IMR-90 (cell line): Measurements from ENCODE around the gene SEC23IP. TPM values are rescaled to one million over a fixed set of nuclear protein-coding genes. Genes with fewer than 3 reads are reported as not detected.

Experiments
- ATAC-seq: fragments of 200-7000 bp; cut with Tn5 transposase; 2 replicates; pipeline ENCODE4 v1.9.1; 2020; ENCODE audit warnings: low read depth, mild to moderate bottlenecking, moderate library complexity
- Bru-seq: library from RNA; stranded (reverse); fragments of 400-500 nt; gene quantifications from one replicate; lab custom pipeline; 2021; lab: Mats Ljungman, UMichigan
- BruChase-seq, 2 experiments: library from RNA; stranded (reverse); fragments of 400-500 nt; gene quantifications; one replicate each; lab custom pipeline; 2021; lab: Mats Ljungman, UMichigan
- BruUV-seq: library from RNA; stranded (reverse); fragments of 400-500 nt; replicated peaks from 2 replicates; lab custom pipeline; 2021; lab: Mats Ljungman, UMichigan
- CTCF ChIA-PET: fragments of 300-600 bp; formaldehyde crosslinking; extraction: SDS; loops from one replicate; lab custom pipeline; 2021; ENCODE audit warnings: antibody characterized with exemption; lab: Yijun Ruan, JAX
- POLR2A ChIA-PET: fragments of 300-600 bp; sonication (Branson Sonifier 250); formaldehyde crosslinking; loops from one replicate; lab custom pipeline; 2022; ENCODE audit warnings: antibody characterized with exemption; ENCODE audit not compliant: unreplicated experiment; lab: Charles Lee
- DNase-seq: peaks from one replicate; pipeline ENCODE4 v3.0.0; 2013
- H2AFZ ChIP-seq: replicated peaks from 2 replicates; pipeline ENCODE3; 2013; ENCODE audit warnings: low read length, mild to moderate bottlenecking; ENCODE audit not compliant: poor library complexity
- H2AK5ac ChIP-seq: 2 replicates; pipeline ENCODE4 v1.6.1; 2013; ENCODE audit warnings: low read depth, low read length, inconsistent platforms
- H2AK9ac ChIP-seq: replicated peaks from 2 replicates; pipeline ENCODE3; 2013; ENCODE audit warnings: mild to moderate bottlenecking, low read depth, low read length, moderate library complexity; ENCODE audit not compliant: poor library complexity
- H2BK120ac ChIP-seq: 2 replicates; pipeline ENCODE4 v1.6.1; 2013; ENCODE audit warnings: low read depth, low read length, inconsistent platforms
- H2BK15ac ChIP-seq: 3 replicates; pipeline ENCODE4 v1.6.1; 2013; ENCODE audit warnings: low read depth, low read length, inconsistent platforms
- H2BK20ac ChIP-seq: 2 replicates; pipeline ENCODE4 v1.6.1; 2013; ENCODE audit warnings: low read depth, mild to moderate bottlenecking, inconsistent platforms, low read length, moderate library complexity
- H2BK5ac ChIP-seq: 2 replicates; pipeline ENCODE4 v1.6.1; 2013; ENCODE audit warnings: mild to moderate bottlenecking, low read depth, low read length, inconsistent platforms; ENCODE audit not compliant: poor library complexity, severe bottlenecking
- H3K14ac ChIP-seq: replicated peaks from 2 replicates; pipeline ENCODE4 v1.6.1; 2013; ENCODE audit warnings: low read depth, low read length, inconsistent platforms
- H3K18ac ChIP-seq: 2 replicates; pipeline ENCODE4 v1.6.1; 2013; ENCODE audit warnings: low read depth, low read length, control low read depth
- H3K23ac ChIP-seq: 2 replicates; pipeline ENCODE4 v1.6.1; 2013; ENCODE audit warnings: low read depth, low read length, inconsistent platforms
- H3K27ac ChIP-seq: 2 replicates; pipeline ENCODE4 v1.5.1; 2013; ENCODE audit warnings: mild to moderate bottlenecking, control low read depth, low read length; ENCODE audit not compliant: insufficient read depth
- H3K27me3 ChIP-seq: 2 replicates; pipeline ENCODE4 v1.6.1; 2013; ENCODE audit warnings: low read length; ENCODE audit not compliant: control insufficient read depth, insufficient read depth
- H3K36me3 ChIP-seq: 2 replicates; pipeline ENCODE4 v1.6.1; 2013; ENCODE audit warnings: low read length, mixed read lengths; ENCODE audit not compliant: control insufficient read depth, insufficient read depth
- H3K4ac ChIP-seq: 2 replicates; pipeline ENCODE4 v1.6.1; 2013; ENCODE audit warnings: low read depth, low read length, inconsistent platforms
- H3K4me1 ChIP-seq: 2 replicates; pipeline ENCODE4 v1.6.1; 2013; ENCODE audit warnings: low read length, mixed read lengths; ENCODE audit not compliant: control insufficient read depth, insufficient read depth
- H3K4me2 ChIP-seq: 2 replicates; pipeline ENCODE4 v1.6.1; 2013; ENCODE audit warnings: low read depth, mild to moderate bottlenecking, control low read depth, low read length, moderate library complexity
- H3K4me3 ChIP-seq: 2 replicates; pipeline ENCODE4 v1.5.1; 2013; ENCODE audit warnings: low read depth, mild to moderate bottlenecking, control low read depth, low read length, moderate library complexity; ENCODE audit not compliant: insufficient read depth
- H3K56ac ChIP-seq: 2 replicates; pipeline ENCODE4 v1.6.1; 2013; ENCODE audit warnings: low read length, inconsistent platforms; ENCODE audit not compliant: insufficient read depth; ENCODE audit errors: extremely low read depth
- H3K79me1 ChIP-seq, 2 experiments: 2 replicates each; pipeline ENCODE4 v1.6.1; 2013; ENCODE audit warnings: low read length in 2 of 2, inconsistent platforms in 1 of 2, low read depth in 1 of 2
- H3K9ac ChIP-seq: 2 replicates; pipeline ENCODE4 v1.6.1; 2013; ENCODE audit warnings: low read depth, low read length, control low read depth
- H3K9me1 ChIP-seq: 2 replicates; pipeline ENCODE4 v1.6.1; 2013; ENCODE audit warnings: low read length, inconsistent platforms; ENCODE audit not compliant: insufficient read depth
- H3K9me3 ChIP-seq: 2 replicates; pipeline ENCODE4 v1.6.1; 2013; ENCODE audit warnings: low read length; ENCODE audit not compliant: control insufficient read depth, insufficient read depth
- H4K20me1 ChIP-seq: 2 replicates; pipeline ENCODE4 v1.6.1; 2013; ENCODE audit warnings: low read length, inconsistent platforms; ENCODE audit not compliant: insufficient read depth
- H4K5ac ChIP-seq: 2 replicates; pipeline ENCODE4 v1.6.1; 2013; ENCODE audit warnings: mild to moderate bottlenecking, low read depth, low read length, control low read depth
- H4K8ac ChIP-seq, 2 experiments: 2 replicates each; pipeline ENCODE4 v1.6.1; 2013; ENCODE audit warnings: low read depth in 2 of 2, low read length in 2 of 2, control low read depth in 1 of 2, inconsistent platforms in 1 of 2
- H4K91ac ChIP-seq: 2 replicates; pipeline ENCODE4 v1.6.1; 2013; ENCODE audit warnings: low read depth, low read length, inconsistent platforms; ENCODE audit not compliant: insufficient read depth
- CEBPB ChIP-seq: IDR thresholded peaks from 2 replicates; pipeline ENCODE4 v1.6.1; 2012; ENCODE audit warnings: low read depth, low read length, improper control_type of control experiment
- FOS ChIP-seq: fragments of 150-350 bp; IDR thresholded peaks from 2 replicates; pipeline ENCODE4 v1.6.1; 2016; ENCODE audit warnings: low read depth, low read length
- MAFK ChIP-seq: IDR thresholded peaks from 2 replicates; pipeline ENCODE4 v1.6.1; 2012; ENCODE audit warnings: low read depth, low read length, improper control_type of control experiment
- MAZ ChIP-seq: IDR thresholded peaks from 2 replicates; pipeline ENCODE4 v1.6.1; 2012; ENCODE audit warnings: low read depth, mild to moderate bottlenecking, low read length, improper control_type of control experiment, moderate library complexity, borderline replicate concordance
- NFE2L2 ChIP-seq: fragments of 150-350 bp; IDR thresholded peaks from 2 replicates; pipeline ENCODE4 v1.6.1; 2016; ENCODE audit warnings: low read depth, mild to moderate bottlenecking, low read length
- POLR2A ChIP-seq: IDR thresholded peaks from 2 replicates; pipeline ENCODE4 v1.6.1; 2012; ENCODE audit warnings: mild to moderate bottlenecking, low read depth, low read length
- RAD21 ChIP-seq: IDR thresholded peaks from 2 replicates; pipeline ENCODE4 v1.6.1; 2012; ENCODE audit warnings: low read length, improper control_type of control experiment
- RCOR1 ChIP-seq: IDR thresholded peaks from 2 replicates; pipeline ENCODE4 v1.6.1; 2012; ENCODE audit warnings: mild to moderate bottlenecking, low read length, improper control_type of control experiment; ENCODE audit not compliant: insufficient replicate concordance
- WGBS, 2 experiments: methylation state at CpG; one replicate each; pipeline versions ENCODE4 v1.1.5 to v1.1.7; 2013; ENCODE audit warnings: missing lambda C conversion rate in 2 of 2; ENCODE audit not compliant: insufficient read length in 1 of 2; ENCODE audit errors: extremely low coverage in 2 of 2; 5-methylcytosine and 5-hydroxymethylcytosine counted together
- dilution Hi-C: fragments of 300-500 bp; cut with HindIII; formaldehyde crosslinking; loops from one replicate; pipeline ENCODE4 v1.14.3; 2018; ENCODE audit warnings: low sequenced_read_pairs; ENCODE audit not compliant: unreplicated experiment
- in situ Hi-C: fragments of 300-500 bp; cut with MboI; formaldehyde crosslinking; loops from 3 replicates; pipeline ENCODE4 v1.14.3; 2019; ENCODE audit warnings: low sequenced_read_pairs, inconsistent platforms, mixed read lengths
- intact Hi-C: fragments of 100-400 bp; cut with micrococcal nuclease; formaldehyde crosslinking; loops from 2 replicates; pipeline ENCODE4 v1.10.0; 2022
- long read RNA-seq: library from polyadenylated mRNA; unstranded; transcript quantifications from one replicate; pipeline ENCODE4 v2.0.0, GENCODE V29; 2021; ENCODE audit not compliant: unreplicated experiment
- polyA plus RNA-seq, 3 experiments: library from polyadenylated mRNA; depleted of rRNA; stranded (reverse); fragments of >200 nt; gene quantifications; 2 replicates each; pipeline ENCODE4 v1.2.3, GENCODE V29; 2012; ENCODE audit warnings: low replicate concordance in 1 of 3
- total RNA-seq: library from RNA; depleted of rRNA; stranded (reverse); fragments of >200 nt; gene quantifications from 2 replicates; pipeline ENCODE4 v1.2.3, GENCODE V29; 2012; rRNA removed
- TF ChIP-seq, protein P1 (sequence below): fragments of 150-350 bp; IDR thresholded peaks from 2 replicates; pipeline ENCODE4 v1.6.1; 2017; ENCODE audit warnings: mild to moderate bottlenecking, antibody characterized with exemption, low read length, low read depth
- TF ChIP-seq, protein P2 (sequence below): conservative IDR thresholded peaks from 2 replicates; pipeline ENCODE4 v1.5.1; 2012; ENCODE audit warnings: mild to moderate bottlenecking, low read depth, low read length, improper control_type of control experiment
- TF ChIP-seq, protein P3 (sequence below): fragments of 150-350 bp; IDR thresholded peaks from 2 replicates; pipeline ENCODE4 v1.6.1; 2016; ENCODE audit warnings: low read depth, mild to moderate bottlenecking, low read length, moderate library complexity, borderline replicate concordance

The SEC23IP gene
- total RNA-seq (33.6 and 39.8 TPM in 2 replicates), polyA plus RNA-seq (2012; rRNA removed) (30.5 and 37.4 TPM in 2 replicates), Bru-seq, nascent RNA (percentile 88 among the genes with signal in this experiment), BruChase-seq, experiment 1, labeled RNA remaining after a 6-hour chase (percentile 89 among the genes with signal in this experiment), BruChase-seq, experiment 2, labeled RNA remaining after a 2-hour chase (percentile 88 among the genes with signal in this experiment)
- polyA plus RNA-seq (2012; cell fraction: cytosol; rRNA removed): 7.8 and 12.8 TPM in 2 replicates
- 14.2 and 47.4 TPM in 2 replicates for polyA plus RNA-seq (2012; cell fraction: nucleus; rRNA removed; ENCODE audit: low replicate concordance)
- long read RNA-seq, full-length matches to known transcripts: 39 of 104 reads
- long read RNA-seq, partial matches to known transcripts: 36 of 104 reads
- long read RNA-seq, other reads (novel, unspliced or antisense): 29 of 104 reads

DNA sequence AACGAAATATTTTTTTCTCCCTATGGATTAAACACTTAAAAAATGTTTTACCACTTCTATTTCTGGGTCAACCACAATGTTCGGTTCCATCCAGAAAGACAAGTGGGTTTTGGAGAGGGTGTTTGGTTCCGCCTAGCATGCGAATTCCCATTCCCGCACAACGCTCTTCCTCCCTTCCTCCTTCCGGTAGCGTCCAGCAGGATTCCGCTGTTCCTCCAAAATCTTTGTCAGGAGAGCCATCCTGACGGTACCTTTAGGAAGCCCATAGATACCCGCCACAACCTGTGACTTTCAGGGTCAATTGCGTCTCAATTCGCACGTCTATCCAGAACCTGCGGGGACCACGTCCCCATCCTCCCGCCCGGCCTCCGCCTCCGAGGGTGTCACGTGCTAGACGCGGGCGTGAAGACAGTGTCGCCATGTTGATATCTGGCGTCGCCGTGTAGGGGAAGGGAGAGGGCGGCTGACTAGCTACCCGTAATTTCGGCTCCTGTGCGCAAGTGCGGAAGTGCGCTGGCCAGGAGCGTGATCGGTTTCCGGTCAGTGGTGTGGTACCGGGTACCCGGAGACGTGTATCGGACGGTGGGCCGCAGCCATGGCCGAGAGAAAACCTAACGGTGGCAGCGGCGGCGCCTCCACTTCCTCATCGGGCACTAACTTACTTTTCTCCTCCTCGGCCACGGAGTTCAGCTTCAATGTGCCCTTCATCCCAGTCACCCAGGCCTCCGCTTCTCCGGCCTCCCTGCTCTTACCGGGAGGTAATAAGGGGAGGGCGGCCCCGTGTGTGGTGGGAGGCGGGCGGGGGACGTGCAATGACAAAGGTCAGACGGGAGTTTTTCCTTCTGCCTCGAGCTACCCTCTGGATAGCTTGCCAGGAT, at the start of gene SEC23IP:
Gene SEC23IP, plus strand, starts transcription at position 543 of the 878 bp plus-strand sequence. Its CDS starts 53 bp downstream, at position 596.
- intact Hi-C loops: loop anchor here (1.0 kb wide), 1 partner anchor 19 kb away; no protein-coding TSS in a partner anchor
- Histone ChIP-seq H3K9me1 (peaks cover 18% of the 10 kb centered on the region), H3K4me1 (peaks cover 10% of the 10 kb centered on the region), H3K4ac (peak within 1 kb of the TSS; percentile 95), H3K79me1 (peaks cover 3 to 49% of the 10 kb centered on the region in 2 experiments; a peak in 2 of 4 replicates), H2BK120ac (peak within 1 kb of the TSS; percentile 93), H3K36me3 (peaks cover 2% of the 10 kb centered on the region; the same call in 1 of the 2 replicates), H2AK9ac (peak within 1 kb of the TSS; percentile 95), H2BK5ac (peak within 1 kb of the TSS; percentile 93), H3K9me3 (no peaks in the 10 kb centered on the region; the same call in 1 of the 2 replicates), H4K20me1 (peaks cover 37% of the 10 kb centered on the region), H3K9ac (peak within 1 kb of the TSS; percentile 90), H3K23ac (peak within 1 kb of the TSS; percentile 91), H2AFZ (peak within 1 kb of the TSS; percentile 97), H3K4me3 (peak within 1 kb of the TSS; percentile 87), H3K4me2 (peak within 1 kb of the TSS; percentile 95), H3K56ac (peak within 1 kb of the TSS; percentile 97), H3K27ac (peak within 1 kb of the TSS; percentile 93), H2BK15ac (peak within 1 kb of the TSS; percentile 38; the same call in 1 of the 3 replicates), H3K18ac (peak within 1 kb of the TSS; percentile 96), H4K5ac (peak within 1 kb of the TSS; percentile 98), H2AK5ac (peak within 1 kb of the TSS; percentile 80), H4K8ac (peak within 1 kb of the TSS; percentile 64 to 99), H2BK20ac (peak within 1 kb of the TSS; percentile 62), H3K27me3 (no peaks in the 10 kb centered on the region), H3K14ac (peak within 1 kb of the TSS; percentile 98), H4K91ac (peak within 1 kb of the TSS; percentile 90)
- no TSS peak for BruUV-seq
- DNase-seq: peak; percentile 97
- ChIA-PET CTCF (no interaction called here), POLR2A (no interaction called here)
- in situ Hi-C loops: no loop called here
- peak; percentile 89 for ATAC-seq
- 0 to 100% methylated on average over 1 to 24 of the region's 61 CpGs for WGBS, 2 experiments
- dilution Hi-C loops: no loop called here
- TF ChIP-seq, protein P1, sequence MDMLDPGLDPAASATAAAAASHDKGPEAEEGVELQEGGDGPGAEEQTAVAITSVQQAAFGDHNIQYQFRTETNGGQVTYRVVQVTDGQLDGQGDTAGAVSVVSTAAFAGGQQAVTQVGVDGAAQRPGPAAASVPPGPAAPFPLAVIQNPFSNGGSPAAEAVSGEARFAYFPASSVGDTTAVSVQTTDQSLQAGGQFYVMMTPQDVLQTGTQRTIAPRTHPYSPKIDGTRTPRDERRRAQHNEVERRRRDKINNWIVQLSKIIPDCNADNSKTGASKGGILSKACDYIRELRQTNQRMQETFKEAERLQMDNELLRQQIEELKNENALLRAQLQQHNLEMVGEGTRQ: peak; percentile 97
- TF ChIP-seq MAFK (no peak), MAZ (peak; percentile 83; the same call in 1 of the 2 replicates), RCOR1 (no peak), FOS (no peak), POLR2A (peak; percentile 93), RAD21 (no peak), NFE2L2 (no peak), CEBPB (no peak)
- TF ChIP-seq, protein P2, sequence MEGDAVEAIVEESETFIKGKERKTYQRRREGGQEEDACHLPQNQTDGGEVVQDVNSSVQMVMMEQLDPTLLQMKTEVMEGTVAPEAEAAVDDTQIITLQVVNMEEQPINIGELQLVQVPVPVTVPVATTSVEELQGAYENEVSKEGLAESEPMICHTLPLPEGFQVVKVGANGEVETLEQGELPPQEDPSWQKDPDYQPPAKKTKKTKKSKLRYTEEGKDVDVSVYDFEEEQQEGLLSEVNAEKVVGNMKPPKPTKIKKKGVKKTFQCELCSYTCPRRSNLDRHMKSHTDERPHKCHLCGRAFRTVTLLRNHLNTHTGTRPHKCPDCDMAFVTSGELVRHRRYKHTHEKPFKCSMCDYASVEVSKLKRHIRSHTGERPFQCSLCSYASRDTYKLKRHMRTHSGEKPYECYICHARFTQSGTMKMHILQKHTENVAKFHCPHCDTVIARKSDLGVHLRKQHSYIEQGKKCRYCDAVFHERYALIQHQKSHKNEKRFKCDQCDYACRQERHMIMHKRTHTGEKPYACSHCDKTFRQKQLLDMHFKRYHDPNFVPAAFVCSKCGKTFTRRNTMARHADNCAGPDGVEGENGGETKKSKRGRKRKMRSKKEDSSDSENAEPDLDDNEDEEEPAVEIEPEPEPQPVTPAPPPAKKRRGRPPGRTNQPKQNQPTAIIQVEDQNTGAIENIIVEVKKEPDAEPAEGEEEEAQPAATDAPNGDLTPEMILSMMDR: no peak
- TF ChIP-seq, protein P3, sequence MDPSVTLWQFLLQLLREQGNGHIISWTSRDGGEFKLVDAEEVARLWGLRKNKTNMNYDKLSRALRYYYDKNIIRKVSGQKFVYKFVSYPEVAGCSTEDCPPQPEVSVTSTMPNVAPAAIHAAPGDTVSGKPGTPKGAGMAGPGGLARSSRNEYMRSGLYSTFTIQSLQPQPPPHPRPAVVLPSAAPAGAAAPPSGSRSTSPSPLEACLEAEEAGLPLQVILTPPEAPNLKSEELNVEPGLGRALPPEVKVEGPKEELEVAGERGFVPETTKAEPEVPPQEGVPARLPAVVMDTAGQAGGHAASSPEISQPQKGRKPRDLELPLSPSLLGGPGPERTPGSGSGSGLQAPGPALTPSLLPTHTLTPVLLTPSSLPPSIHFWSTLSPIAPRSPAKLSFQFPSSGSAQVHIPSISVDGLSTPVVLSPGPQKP: no peak
